Skeletal muscle satellite cell (primary cell): Measurements from ENCODE around the gene HSD11B2.
A peak's percentile ranks its signal among the peaks of the same experiment; 100 is the strongest.

Experiments
- H3K27me3 ChIP-seq: 2 replicates; pipeline ENCODE4 v1.7.0; 2013; ENCODE audit warnings: low read length; ENCODE audit not compliant: control insufficient read depth, insufficient read depth
- H3K36me3 ChIP-seq: 2 replicates; pipeline ENCODE4 v1.7.0; 2013; ENCODE audit warnings: mild to moderate bottlenecking, control low read depth, low read length; ENCODE audit not compliant: insufficient read depth
- H3K4me1 ChIP-seq: 2 replicates; pipeline ENCODE4 v1.7.0; 2013; ENCODE audit warnings: low read length; ENCODE audit not compliant: control insufficient read depth, insufficient read depth
- H3K4me2 ChIP-seq: 2 replicates; pipeline ENCODE4 v1.7.0; 2013; ENCODE audit warnings: mild to moderate bottlenecking, low read length
- H3K4me3 ChIP-seq: 2 replicates; pipeline ENCODE4 v1.7.0; 2013; ENCODE audit warnings: low read length
- H3K9ac ChIP-seq: 2 replicates; pipeline ENCODE4 v1.7.0; 2013; ENCODE audit warnings: mild to moderate bottlenecking, low read depth, low read length, moderate library complexity
- H3K9me3 ChIP-seq: replicated peaks from 2 replicates; pipeline ENCODE4 v1.7.0; 2013; ENCODE audit warnings: mild to moderate bottlenecking, control low read depth, low read length

HSD11B2 gene

GRCh38 chr16:67423611-67424260 lies 7.2 kb upstream of the HSD11B2 start:
- no peak overlapping the region for H3K9ac ChIP-seq
- H3K4me3 ChIP-seq, result no peak overlapping the region
- H3K36me3 ChIP-seq, result no peaks in the 10 kb centered on the region
- H3K9me3 ChIP-seq, result no peaks in the 10 kb centered on the region
- H3K27me3 ChIP-seq, result peaks cover 47% of the 10 kb centered on the region
- H3K4me1 ChIP-seq, result no peaks in the 10 kb centered on the region
- no peak overlapping the region for H3K4me2 ChIP-seq

- Histone ChIP-seq H3K9ac (no peak overlapping the region), H3K4me1 (no peaks in the 10 kb centered on the region), H3K4me2 (no peak overlapping the region), H3K27me3 (peaks cover 52% of the 10 kb centered on the region), H3K9me3 (no peaks in the 10 kb centered on the region), H3K4me3 (no peak overlapping the region), H3K36me3 (no peaks in the 10 kb centered on the region)
Observed at GRCh38 chr16:67424261-67424615, 6.7 kb upstream of the HSD11B2 start.

- Histone ChIP-seq H3K4me3 (no peak overlapping the region), H3K9me3 (no peaks in the 10 kb centered on the region), H3K36me3 (no peaks in the 10 kb centered on the region), H3K4me1 (no peaks in the 10 kb centered on the region), H3K9ac (no peak overlapping the region), H3K4me2 (no peak overlapping the region), H3K27me3 (peaks cover 60% of the 10 kb centered on the region)
Observed at GRCh38 chr16:67425061-67425460, 5.9 kb upstream of the HSD11B2 start.

DNA sequence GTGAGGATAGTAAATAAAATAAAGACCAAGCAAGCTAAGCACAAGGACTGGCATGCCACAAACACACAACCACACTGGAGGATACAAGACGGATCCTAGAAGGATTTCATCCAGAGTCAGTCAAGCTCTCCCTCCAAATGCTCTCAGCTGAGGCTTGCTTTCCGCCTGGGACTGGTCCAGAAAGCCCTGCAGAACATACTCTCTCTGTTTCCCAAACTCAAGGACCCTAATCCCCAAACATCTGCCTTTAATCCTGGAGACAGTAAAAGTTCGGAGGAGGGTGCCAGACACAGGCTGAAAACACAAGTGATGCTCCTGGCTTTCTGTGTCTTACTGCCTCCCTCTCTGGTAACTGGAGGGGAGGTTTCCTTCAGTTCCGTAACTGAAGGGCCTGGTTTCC lies 5.3 kb upstream of the HSD11B2 start:
- Histone ChIP-seq H3K27me3 (peaks cover 65% of the 10 kb centered on the region), H3K4me1 (peaks cover 4% of the 10 kb centered on the region), H3K4me2 (no peak overlapping the region), H3K9me3 (no peaks in the 10 kb centered on the region), H3K4me3 (no peak overlapping the region), H3K9ac (no peak overlapping the region), H3K36me3 (no peaks in the 10 kb centered on the region)

DNA sequence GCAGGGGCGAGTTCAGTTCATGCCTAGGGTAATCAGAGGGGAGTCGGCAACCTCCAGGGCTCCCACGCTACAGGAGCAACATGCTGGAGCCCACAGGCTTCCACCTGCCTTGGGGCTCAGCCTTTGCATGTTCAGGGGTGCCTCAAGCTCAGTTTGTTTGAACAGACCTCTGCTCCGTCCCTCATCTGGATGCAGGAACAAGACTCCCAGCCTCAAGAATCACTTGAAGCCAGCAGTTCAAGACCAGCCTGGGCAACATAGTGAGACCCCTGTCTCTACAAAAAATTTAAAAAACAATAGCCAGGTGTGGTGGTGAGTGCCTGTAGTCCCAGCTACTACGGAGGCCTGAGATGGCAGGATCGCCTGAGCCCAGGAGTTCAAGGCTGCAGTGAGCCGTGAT lies 4.9 kb upstream of the HSD11B2 start:
- H3K9me3 ChIP-seq, result no peaks in the 10 kb centered on the region
- peaks cover 66% of the 10 kb centered on the region for H3K27me3 ChIP-seq
- H3K36me3 ChIP-seq, result no peaks in the 10 kb centered on the region
- no peak overlapping the region for H3K9ac ChIP-seq
- H3K4me2 ChIP-seq, result no peak overlapping the region
- peaks cover 5% of the 10 kb centered on the region for H3K4me1 ChIP-seq
- H3K4me3 ChIP-seq, result no peak overlapping the region

DNA sequence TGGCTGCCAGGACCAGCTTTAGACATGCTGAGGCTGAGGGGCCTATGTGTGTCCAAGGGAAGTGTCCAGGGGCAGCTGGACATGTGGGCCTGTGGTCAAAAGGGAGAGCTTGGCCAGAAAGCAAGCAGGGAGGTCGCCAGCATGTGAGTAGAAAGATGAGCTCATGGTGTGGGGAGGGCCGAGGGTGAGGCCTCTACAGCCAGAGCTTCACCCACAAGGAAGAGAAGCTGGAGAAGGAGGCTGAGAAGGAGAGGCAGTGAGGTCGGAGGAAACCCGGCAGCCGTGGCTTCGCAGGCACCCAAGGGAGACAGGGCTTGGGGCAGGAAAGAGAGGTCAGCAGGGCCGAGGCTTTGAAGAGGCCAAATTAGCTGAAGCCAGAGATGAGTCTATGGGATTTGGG lies 4.0 kb upstream of the HSD11B2 start:
- Histone ChIP-seq H3K9me3 (no peaks in the 10 kb centered on the region), H3K27me3 (peaks cover 66% of the 10 kb centered on the region), H3K4me2 (no peak overlapping the region), H3K9ac (no peak overlapping the region), H3K4me3 (no peak overlapping the region), H3K4me1 (peaks cover 14% of the 10 kb centered on the region), H3K36me3 (no peaks in the 10 kb centered on the region)

DNA sequence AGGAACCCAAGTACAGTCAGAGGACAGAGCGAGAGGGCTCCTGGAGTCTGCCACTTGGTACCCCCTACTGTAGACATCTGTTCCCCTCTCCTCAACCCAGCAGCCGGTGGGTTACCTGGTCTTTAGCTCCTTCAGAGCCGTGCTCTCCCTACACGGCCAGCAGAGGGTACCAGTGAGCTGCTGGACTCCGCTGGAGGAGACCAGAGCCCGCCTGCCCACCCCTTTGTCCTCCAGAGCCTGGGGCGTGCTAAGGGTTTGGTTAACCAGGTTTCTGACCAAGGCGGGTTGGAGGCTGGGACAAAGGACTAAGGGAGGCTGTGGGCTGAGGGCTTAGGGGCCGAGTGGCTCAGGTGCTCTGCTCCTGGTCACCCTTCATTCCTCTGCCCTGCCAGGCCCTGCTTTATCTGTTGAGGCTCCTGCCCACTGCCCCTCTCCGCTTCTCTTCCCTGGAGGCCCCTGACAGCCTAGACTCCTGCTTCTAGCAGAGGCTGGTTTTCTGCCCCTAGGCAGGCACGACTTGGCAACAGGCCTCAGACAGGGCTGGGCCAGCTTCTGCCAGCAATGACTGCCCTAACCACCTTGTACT lies 2.7 kb upstream of the HSD11B2 start:
- H3K4me1 ChIP-seq, result peaks cover 14% of the 10 kb centered on the region
- no peaks in the 10 kb centered on the region for H3K36me3 ChIP-seq
- no peak overlapping the region for H3K4me3 ChIP-seq
- H3K27me3 ChIP-seq, result peaks cover 60% of the 10 kb centered on the region
- no peaks in the 10 kb centered on the region for H3K9me3 ChIP-seq
- H3K9ac ChIP-seq, result no peak overlapping the region
- H3K4me2 ChIP-seq, result no peak overlapping the region

DNA sequence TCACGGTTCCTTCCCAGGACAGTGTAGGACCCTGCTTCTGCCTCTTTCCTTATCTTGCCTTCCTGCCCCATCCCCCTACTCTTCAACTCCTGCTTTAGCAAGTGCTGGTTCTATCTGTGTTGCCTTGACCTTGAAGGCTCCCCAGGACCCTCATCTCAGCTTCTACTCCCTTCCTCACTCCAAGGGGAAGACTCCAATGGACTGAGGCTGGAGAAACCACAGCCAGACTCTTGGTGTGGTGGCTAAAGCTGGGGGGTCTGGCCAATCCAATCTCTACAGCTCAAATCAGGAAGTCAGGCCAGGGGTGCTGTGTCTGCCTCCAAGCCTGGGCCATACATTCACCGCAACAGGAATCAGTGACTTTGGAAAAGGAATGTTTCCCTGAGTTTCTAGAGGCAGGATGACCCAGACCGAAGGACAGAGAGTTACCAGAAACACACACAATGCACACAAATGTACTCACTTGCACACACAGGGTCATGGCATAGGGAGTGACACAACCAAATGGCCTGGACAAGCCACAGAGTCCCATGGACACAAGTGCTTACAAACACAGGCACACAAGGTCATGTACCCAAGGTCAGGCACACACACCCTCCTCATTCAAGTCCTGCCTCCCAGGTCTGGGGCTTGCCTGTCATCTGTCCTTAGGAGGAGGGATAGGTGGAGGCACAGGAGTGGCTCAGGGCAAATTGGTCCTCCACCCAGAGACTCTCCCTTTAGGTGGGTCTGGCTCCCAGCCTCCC lies 1.7 kb upstream of the HSD11B2 start:
- H3K4me1 ChIP-seq, result peaks cover 14% of the 10 kb centered on the region
- H3K27me3 ChIP-seq, result peaks cover 52% of the 10 kb centered on the region
- no peak overlapping the region for H3K9ac ChIP-seq
- no peaks in the 10 kb centered on the region for H3K9me3 ChIP-seq
- H3K4me2 ChIP-seq, result no peak overlapping the region
- no peak overlapping the region for H3K4me3 ChIP-seq
- H3K36me3 ChIP-seq, result no peaks in the 10 kb centered on the region

DNA sequence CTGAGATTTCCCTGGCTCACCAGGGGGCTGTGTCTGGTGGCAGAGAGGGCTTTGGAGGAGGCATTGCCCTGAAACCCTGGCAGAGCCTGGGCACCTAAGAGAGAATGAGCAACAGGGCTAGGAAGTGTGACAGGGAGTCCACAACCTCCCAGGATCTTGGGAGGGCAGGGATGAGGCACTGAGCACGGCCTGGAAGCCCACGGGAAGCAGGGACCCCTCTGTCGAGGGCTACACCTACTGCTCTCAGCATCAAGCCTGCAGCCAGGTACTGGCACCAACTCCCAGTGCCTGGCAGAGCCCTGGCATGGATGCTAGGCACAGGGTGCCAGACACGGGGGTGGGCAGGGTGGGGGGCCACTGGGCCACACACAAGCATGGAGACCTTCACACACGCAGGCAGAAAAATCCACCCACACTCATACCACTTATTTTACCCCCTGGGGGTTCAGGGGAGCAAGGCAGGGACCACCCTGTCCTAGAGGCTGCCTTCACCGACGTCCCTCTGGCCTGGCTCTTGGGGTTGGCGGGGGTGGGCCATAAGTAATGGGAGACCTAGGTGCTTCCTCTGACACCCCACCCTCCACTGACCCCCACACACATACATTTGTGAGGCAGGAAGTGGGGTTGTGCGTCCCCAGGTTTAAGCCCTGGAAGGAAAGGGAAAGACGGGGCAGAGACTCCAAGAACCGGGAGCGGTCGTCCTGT lies 970 bp upstream of the HSD11B2 start:
- Histone ChIP-seq H3K27me3 (peaks cover 45% of the 10 kb centered on the region), H3K4me3 (peak overlapping the region; percentile 55), H3K9me3 (no peaks in the 10 kb centered on the region), H3K9ac (no peak overlapping the region), H3K4me2 (peak overlapping the region; percentile 75), H3K4me1 (peaks cover 14% of the 10 kb centered on the region), H3K36me3 (no peaks in the 10 kb centered on the region)

DNA sequence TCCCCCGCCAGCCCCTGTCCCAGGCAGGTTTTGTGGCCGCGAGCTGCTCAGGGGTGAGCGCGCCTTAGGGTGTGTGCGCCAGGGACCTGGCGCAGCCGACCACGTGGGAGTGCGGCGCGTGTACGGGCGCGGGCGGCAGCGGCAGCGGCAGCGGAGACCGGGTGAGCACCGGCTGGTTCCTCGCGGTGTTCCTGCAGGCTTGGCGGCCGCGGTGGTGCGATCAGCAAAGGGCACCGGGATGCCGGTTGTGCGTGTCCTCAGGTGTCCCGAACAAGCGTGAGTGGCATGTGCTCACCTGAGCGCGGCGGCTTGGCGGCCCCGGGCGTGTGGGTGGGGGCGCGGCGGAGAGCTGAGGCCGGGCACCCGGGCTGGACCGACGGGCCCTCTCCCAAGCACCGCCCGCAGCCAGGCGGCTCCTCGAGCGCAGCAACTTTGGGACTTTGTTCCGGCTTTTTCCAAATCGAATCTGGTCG lies 381 bp upstream of the HSD11B2 start:
- H3K9ac ChIP-seq, result no peak overlapping the region
- H3K4me2 ChIP-seq, result peak overlapping the region; percentile 75
- no peaks in the 10 kb centered on the region for H3K9me3 ChIP-seq
- H3K36me3 ChIP-seq, result no peaks in the 10 kb centered on the region
- peak overlapping the region; percentile 55 for H3K4me3 ChIP-seq
- H3K4me1 ChIP-seq, result peaks cover 14% of the 10 kb centered on the region
- H3K27me3 ChIP-seq, result peaks cover 39% of the 10 kb centered on the region

GRCh38 chr16:67431775-67432505 lies 1.0 kb downstream of the HSD11B2 start:
- H3K9me3 ChIP-seq, result no peaks in the 10 kb centered on the region
- peaks cover 26% of the 10 kb centered on the region for H3K27me3 ChIP-seq
- peak overlapping the region; percentile 58 for H3K4me3 ChIP-seq
- peak overlapping the region; percentile 88 for H3K4me2 ChIP-seq
- peaks cover 3% of the 10 kb centered on the region for H3K36me3 ChIP-seq
- peaks cover 14% of the 10 kb centered on the region for H3K4me1 ChIP-seq
- H3K9ac ChIP-seq, result no peak overlapping the region
